Gastroesophageal sphincter (tissue), 3 donors: ENCODE data around the gene USP32.

ENCODE experiments used
- CTCF ChIP-seq, 4 experiments: fragments of 200-600 bp in 2 of 4; fragments of 450-650 bp in 2 of 4; sonication (generic) in 1 of 4; IDR thresholded peaks; one replicate each; pipeline ENCODE4 v1.5.1; 2017 to 2019; ENCODE audit warnings: antibody characterized with exemption in 4 of 4, mild to moderate bottlenecking in 2 of 4, moderate library complexity in 2 of 4
- EP300 ChIP-seq: sonication (generic); formaldehyde crosslinking; IDR thresholded peaks from one replicate; pipeline ENCODE4 v1.6.1; 2017; ENCODE audit warnings: antibody characterized with exemption, mild to moderate bottlenecking
- POLR2A ChIP-seq, 2 donors: fragments of 450-650 bp; IDR thresholded peaks; one replicate each; pipeline ENCODE4 v1.6.1; 2017; ENCODE audit warnings: antibody characterized with exemption in 2 of 2, mild to moderate bottlenecking in 2 of 2, moderate library complexity in 1 of 2
- POLR2AphosphoS5 ChIP-seq: sonication (generic); formaldehyde crosslinking; IDR thresholded peaks from one replicate; pipeline ENCODE4 v1.6.1; 2017; ENCODE audit warnings: antibody characterized with exemption

GRCh38 chr17:60173304-60173819, 218.6 kb downstream of the USP32 start:
- TF ChIP-seq CTCF (IDR thresholded peaks at IDR 0.05) (no peak), POLR2AphosphoS5 (no peak), POLR2A (IDR thresholded peaks at IDR 0.05) (no peak), EP300 (no peak)
